Brain microvascular endothelial cell (primary cell): ENCODE measurements around the gene EIF4A3.
"Not testable (repeated sequence)": the region's sequence is repeated elsewhere in the genome, so short reads cannot be mapped to it uniquely, and the experiment has no call there.

ENCODE experiments used
- DNase-seq: peaks from one replicate; pipeline ENCODE4 v3.0.0-alpha.2; 2020
- H3K27ac ChIP-seq: fragments of 250-450 bp; sonication (Bioruptor Pico); 2 replicates; pipeline ENCODE4 v1.5.1; 2020; ENCODE audit warnings: mild to moderate bottlenecking, moderate library complexity
- H3K27me3 ChIP-seq: fragments of 250-450 bp; sonication (Bioruptor Pico); replicated peaks from 2 replicates; pipeline ENCODE4 v1.5.1; 2020; ENCODE audit warnings: mild to moderate bottlenecking
- H3K36me3 ChIP-seq: fragments of 250-450 bp; sonication (Bioruptor Pico); replicated peaks from 2 replicates; pipeline ENCODE4 v1.5.1; 2020; ENCODE audit warnings: mild to moderate bottlenecking
- H3K4me3 ChIP-seq: 2 replicates; pipeline ENCODE4 v1.5.1; 2011; ENCODE audit warnings: low read depth, mild to moderate bottlenecking, control low read depth, low read length, moderate library complexity
- CTCF ChIP-seq: IDR thresholded peaks from 2 replicates; pipeline ENCODE4 v1.5.1; 2011; ENCODE audit warnings: low read depth, mild to moderate bottlenecking, moderate library complexity, low read length, control low read depth, inconsistent platforms; ENCODE audit errors: missing control alignments
- in situ Hi-C: cut with HindIII; loops from 2 replicates; pipeline ENCODE4 v1.10.0; 2017; ENCODE audit warnings: low sequenced_read_pairs, low pct_ligation_motif_present

The EIF4A3 gene

GRCh38 chr17:80092959-80093358, 54.0 kb downstream of the EIF4A3 start:
- DNase-seq = no peak
- Histone ChIP-seq H3K27ac (no peak overlapping the region), H3K27me3 (no peaks in the 10 kb centered on the region), H3K36me3 (no peaks in the 10 kb centered on the region), H3K4me3 (no peak overlapping the region)
- no peak for TF ChIP-seq CTCF
- in situ Hi-C loops = no loop called here

GRCh38 chr17:80091376-80091775, 55.6 kb downstream of the EIF4A3 start:
- no peak overlapping the region for H3K27ac ChIP-seq
- in situ Hi-C loops = no loop called here
- DNase-seq = no peak
- H3K27me3 ChIP-seq = no peaks in the 10 kb centered on the region
- no peak for TF ChIP-seq CTCF
- no peak overlapping the region for H3K4me3 ChIP-seq
- no peaks in the 10 kb centered on the region for H3K36me3 ChIP-seq

- in situ Hi-C loops, H3K36me3 ChIP-seq, H3K27ac ChIP-seq, H3K27me3 ChIP-seq, H3K4me3 ChIP-seq, DNase-seq: not testable (repeated sequence)
Measured at GRCh38 chr17:80090164-80090563, 56.8 kb downstream of the EIF4A3 start.

- no peak for TF ChIP-seq CTCF
- in situ Hi-C loops = no loop called here
- Histone ChIP-seq H3K27ac (no peak overlapping the region), H3K4me3 (no peak overlapping the region), H3K27me3 (no peaks in the 10 kb centered on the region), H3K36me3 (no peaks in the 10 kb centered on the region)
- no peak for DNase-seq
Measured at GRCh38 chr17:80089762-80090161, 57.2 kb downstream of the EIF4A3 start.

- H3K36me3 ChIP-seq = no peaks in the 10 kb centered on the region
- in situ Hi-C loops = no loop called here
- H3K27me3 ChIP-seq = no peaks in the 10 kb centered on the region
- no peak for TF ChIP-seq CTCF
- DNase-seq = no peak
- no peak overlapping the region for H3K4me3 ChIP-seq
- no peak overlapping the region for H3K27ac ChIP-seq
Measured at GRCh38 chr17:80087346-80088265, 59.3 kb downstream of the EIF4A3 start.

- no peak for TF ChIP-seq CTCF
- DNase-seq = no peak
- H3K36me3 ChIP-seq = no peaks in the 10 kb centered on the region
- no peak overlapping the region for H3K27ac ChIP-seq
- in situ Hi-C loops = no loop called here
- no peaks in the 10 kb centered on the region for H3K27me3 ChIP-seq
- no peak overlapping the region for H3K4me3 ChIP-seq
Measured at GRCh38 chr17:80086616-80087015, 60.3 kb downstream of the EIF4A3 start.
